ENCODE data around the gene NRK.

The NRK gene

DNA sequence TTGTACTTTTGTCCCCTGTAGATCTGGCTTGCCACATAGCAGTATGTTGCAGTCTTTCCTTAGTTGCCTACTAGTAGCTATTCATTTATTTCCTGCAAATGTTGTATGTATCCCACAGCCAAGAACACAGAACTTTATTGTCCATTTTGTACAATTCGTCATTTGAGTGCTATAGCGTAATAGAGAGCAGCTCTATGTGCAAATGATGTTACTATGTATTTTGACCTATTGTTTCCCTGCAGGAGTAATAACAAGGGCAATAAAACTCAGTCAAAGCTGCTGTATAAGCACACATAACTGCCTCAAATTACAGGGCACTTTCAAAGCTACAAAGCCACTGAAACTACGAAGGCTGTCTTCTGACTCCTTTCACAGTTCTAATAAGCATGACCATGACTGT is 48.1 kb downstream of the NRK start:
- no peak for DNase-seq (ENCODE audit: low read depth)
- TF ChIP-seq, protein P1, sequence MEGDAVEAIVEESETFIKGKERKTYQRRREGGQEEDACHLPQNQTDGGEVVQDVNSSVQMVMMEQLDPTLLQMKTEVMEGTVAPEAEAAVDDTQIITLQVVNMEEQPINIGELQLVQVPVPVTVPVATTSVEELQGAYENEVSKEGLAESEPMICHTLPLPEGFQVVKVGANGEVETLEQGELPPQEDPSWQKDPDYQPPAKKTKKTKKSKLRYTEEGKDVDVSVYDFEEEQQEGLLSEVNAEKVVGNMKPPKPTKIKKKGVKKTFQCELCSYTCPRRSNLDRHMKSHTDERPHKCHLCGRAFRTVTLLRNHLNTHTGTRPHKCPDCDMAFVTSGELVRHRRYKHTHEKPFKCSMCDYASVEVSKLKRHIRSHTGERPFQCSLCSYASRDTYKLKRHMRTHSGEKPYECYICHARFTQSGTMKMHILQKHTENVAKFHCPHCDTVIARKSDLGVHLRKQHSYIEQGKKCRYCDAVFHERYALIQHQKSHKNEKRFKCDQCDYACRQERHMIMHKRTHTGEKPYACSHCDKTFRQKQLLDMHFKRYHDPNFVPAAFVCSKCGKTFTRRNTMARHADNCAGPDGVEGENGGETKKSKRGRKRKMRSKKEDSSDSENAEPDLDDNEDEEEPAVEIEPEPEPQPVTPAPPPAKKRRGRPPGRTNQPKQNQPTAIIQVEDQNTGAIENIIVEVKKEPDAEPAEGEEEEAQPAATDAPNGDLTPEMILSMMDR (IDR thresholded peaks at IDR 0.05; ENCODE audit: low read depth, low read length): no peak
- TF ChIP-seq POLR2A (IDR thresholded peaks at IDR 0.05; ENCODE audit: extremely low read depth, insufficient read length) (no peak), MYC (IDR thresholded peaks at IDR 0.05; ENCODE audit: low read depth, low read length) (no peak)
- TF ChIP-seq, protein P2, sequence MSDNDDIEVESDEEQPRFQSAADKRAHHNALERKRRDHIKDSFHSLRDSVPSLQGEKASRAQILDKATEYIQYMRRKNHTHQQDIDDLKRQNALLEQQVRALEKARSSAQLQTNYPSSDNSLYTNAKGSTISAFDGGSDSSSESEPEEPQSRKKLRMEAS (IDR thresholded peaks at IDR 0.05; ENCODE audit: low read depth, low read length): no peak
- H3K4me3 ChIP-seq (ENCODE audit: low read depth, low read length): no peak overlapping the region

DNA sequence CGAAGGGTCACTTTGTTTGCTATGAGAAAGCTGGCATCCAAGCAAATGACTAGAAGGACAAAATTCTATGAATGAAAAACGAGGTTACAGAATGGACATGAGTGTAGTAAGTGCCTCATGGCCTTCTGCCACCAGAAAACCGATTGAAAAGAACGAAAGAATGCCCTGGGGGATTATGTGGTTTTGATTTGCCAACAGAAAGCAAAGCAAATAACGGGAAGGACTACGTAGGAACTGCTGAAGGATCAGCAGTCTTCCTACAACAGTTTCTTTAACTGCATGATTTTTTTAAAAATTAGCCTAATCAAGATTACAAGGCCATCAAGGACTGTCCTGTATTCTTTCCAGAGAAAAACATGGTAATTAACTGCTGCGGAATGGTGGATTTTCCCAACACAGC is 50.6 kb downstream of the NRK start:
- TF ChIP-seq, protein P2 (IDR thresholded peaks at IDR 0.05; ENCODE audit: low read depth, low read length): no peak
- TF ChIP-seq, protein P1 (IDR thresholded peaks at IDR 0.05; ENCODE audit: low read depth, low read length): no peak
- no peak for TF ChIP-seq POLR2A (IDR thresholded peaks at IDR 0.05; ENCODE audit: extremely low read depth, insufficient read length)
- no peak overlapping the region for H3K4me3 ChIP-seq (ENCODE audit: low read depth, low read length)
- peak; percentile 14 for DNase-seq (ENCODE audit: low read depth)

DNA sequence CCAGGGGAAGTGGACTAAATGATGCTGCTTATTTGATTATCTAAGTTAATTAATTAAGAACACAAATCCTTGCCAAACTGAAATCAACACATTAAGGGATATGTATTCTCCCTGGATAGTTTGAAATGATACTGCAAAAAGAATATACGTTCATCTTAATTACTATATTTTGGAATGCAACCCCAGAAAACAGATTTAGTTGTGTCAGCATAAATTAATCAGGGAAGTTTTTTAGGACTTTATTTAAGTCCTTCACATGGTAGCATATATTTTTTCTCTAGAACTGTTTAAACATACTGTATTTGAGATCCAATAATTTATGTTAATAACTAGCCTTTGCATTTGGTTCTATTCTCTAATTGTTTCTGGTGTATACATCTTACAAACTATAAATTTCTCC is 52.5 kb downstream of the NRK start:
- no peak overlapping the region for H3K4me3 ChIP-seq (ENCODE audit: low read depth, low read length)
- DNase-seq (ENCODE audit: low read depth): no peak
- no peak for TF ChIP-seq MYC (IDR thresholded peaks at IDR 0.05; ENCODE audit: low read depth, low read length)
- TF ChIP-seq, protein P2 (IDR thresholded peaks at IDR 0.05; ENCODE audit: low read depth, low read length): no peak
- TF ChIP-seq POLR2A (IDR thresholded peaks at IDR 0.05; ENCODE audit: extremely low read depth, insufficient read length): no peak
- TF ChIP-seq, protein P1 (IDR thresholded peaks at IDR 0.05; ENCODE audit: low read depth, low read length): no peak

DNA sequence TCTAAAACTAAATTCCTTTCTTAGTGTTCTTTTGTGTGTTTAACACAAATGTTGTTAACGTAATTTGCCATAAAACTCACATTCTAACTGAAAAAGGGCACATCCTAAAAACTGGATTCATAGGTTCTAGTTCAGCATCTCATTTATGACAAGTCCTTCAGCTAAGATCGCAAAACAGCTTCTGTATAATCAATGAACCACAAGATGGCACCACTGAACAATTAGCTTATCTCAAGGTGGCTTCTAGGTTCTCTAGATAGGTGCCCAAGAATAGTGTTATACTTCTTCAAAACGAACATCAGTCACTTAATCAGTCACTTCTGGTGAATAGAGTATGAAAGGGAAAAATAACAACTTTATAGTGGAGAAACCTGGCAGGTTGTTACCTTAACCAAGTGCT is 54.3 kb downstream of the NRK start:
- H3K4me3 ChIP-seq (ENCODE audit: low read depth, low read length): no peak overlapping the region
- DNase-seq (ENCODE audit: low read depth): peak; percentile 31
- no peak for TF ChIP-seq MYC (IDR thresholded peaks at IDR 0.05; ENCODE audit: low read depth, low read length)
- TF ChIP-seq, protein P1 (IDR thresholded peaks at IDR 0.05; ENCODE audit: low read depth, low read length): peak; percentile 24

DNA sequence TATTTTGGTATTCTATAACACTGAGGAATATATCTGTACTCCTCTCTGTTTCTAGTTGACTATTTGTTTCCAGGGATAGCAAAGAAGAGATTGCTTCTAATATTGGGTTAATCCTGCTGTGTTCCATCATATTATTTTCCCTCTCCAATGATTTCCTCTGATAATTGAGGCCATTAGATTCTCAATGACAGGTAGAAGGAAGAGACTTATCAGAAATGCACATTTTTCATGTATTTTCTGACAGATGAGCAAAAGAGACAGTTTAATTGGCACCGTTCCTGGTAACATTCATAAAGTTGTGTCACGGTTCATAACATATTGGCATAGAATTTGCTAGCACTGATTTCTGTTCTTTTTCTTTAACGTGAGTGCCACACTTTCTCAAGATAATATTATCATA is 58.2 kb downstream of the NRK start:
- no peak overlapping the region for H3K4me3 ChIP-seq (ENCODE audit: low read depth, low read length)
- TF ChIP-seq POLR2A (IDR thresholded peaks at IDR 0.05; ENCODE audit: extremely low read depth, insufficient read length) (no peak), MYC (IDR thresholded peaks at IDR 0.05; ENCODE audit: low read depth, low read length) (no peak)
- TF ChIP-seq, protein P2 (IDR thresholded peaks at IDR 0.05; ENCODE audit: low read depth, low read length): no peak
- TF ChIP-seq, protein P1 (IDR thresholded peaks at IDR 0.05; ENCODE audit: low read depth, low read length): no peak

DNA sequence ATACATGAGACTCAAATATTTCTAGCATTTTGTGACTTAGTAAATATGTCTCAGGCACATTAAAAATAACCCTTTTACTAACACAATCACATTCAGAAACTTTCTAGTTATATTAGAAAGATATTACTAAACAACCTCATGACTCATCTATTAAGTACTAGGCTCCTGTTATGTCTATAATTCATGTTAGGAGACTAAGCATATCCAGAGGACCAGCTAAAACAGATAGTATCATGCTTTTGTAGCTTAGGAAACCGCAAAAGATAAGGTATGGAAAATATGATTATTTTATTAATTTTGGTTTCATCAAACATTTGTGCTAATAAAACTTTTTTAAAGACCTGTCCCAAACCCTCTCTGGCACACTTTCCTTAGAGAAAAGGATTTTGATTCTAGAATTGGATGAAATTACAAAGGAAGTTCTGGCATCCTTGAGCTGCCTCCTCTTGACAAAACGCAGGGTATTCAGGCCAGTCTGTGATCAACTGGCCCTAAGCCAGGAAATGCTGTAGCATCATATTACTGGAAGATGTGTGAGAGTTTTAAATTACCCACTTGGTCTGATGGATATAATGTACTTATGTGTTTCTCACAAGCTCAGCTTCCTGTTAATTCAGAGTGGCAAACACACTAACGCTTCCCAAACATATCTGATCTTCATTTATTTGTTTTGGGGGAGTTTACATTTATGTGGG is 60.4 kb downstream of the NRK start:
- H3K4me3 ChIP-seq (ENCODE audit: low read depth, low read length): no peak overlapping the region
- no peak for DNase-seq (ENCODE audit: low read depth)
- TF ChIP-seq, protein P1 (IDR thresholded peaks at IDR 0.05; ENCODE audit: low read depth, low read length): no peak
- TF ChIP-seq MYC (IDR thresholded peaks at IDR 0.05; ENCODE audit: low read depth, low read length): no peak
- TF ChIP-seq, protein P2 (IDR thresholded peaks at IDR 0.05; ENCODE audit: low read depth, low read length): no peak
- no peak for TF ChIP-seq POLR2A (IDR thresholded peaks at IDR 0.05; ENCODE audit: extremely low read depth, insufficient read length)

More for the DNA sequence above, 58.2 kb downstream of the NRK start:
- DNase-seq (ENCODE audit: low read depth): no peak

Data from NB4 (cell line).